HepG2 (cell line): ENCODE data around the gene SLC15A5. TPM values are rescaled to one million over a fixed set of nuclear protein-coding genes. Genes with fewer than 3 reads are reported as not detected.

ENCODE experiments used
- HMG20A ChIP-seq: IDR thresholded peaks from 2 replicates; pipeline ENCODE4 v1.6.1; 2016; ENCODE audit warnings: borderline replicate concordance
- PHB2 ChIP-seq: fragments of 450-650 bp; IDR thresholded peaks from 2 replicates; pipeline ENCODE4 v1.6.1; 2018; ENCODE audit not compliant: partially characterized antibody
- PRMT3 ChIP-seq: sonication (generic); formaldehyde crosslinking; IDR thresholded peaks from 2 replicates; pipeline ENCODE4 v1.8.1; 2022; ENCODE audit warnings: low read depth, mild to moderate bottlenecking, moderate library complexity, missing genetic modification reagents, borderline replicate concordance
- SCMH1 ChIP-seq: sonication (generic); formaldehyde crosslinking; IDR thresholded peaks from 2 replicates; pipeline ENCODE4 v1.9.0; 2021; ENCODE audit warnings: missing genetic modification reagents, mild to moderate bottlenecking, borderline replicate concordance
- SOX5 ChIP-seq: IDR thresholded peaks from 2 replicates; pipeline ENCODE4 v1.6.1; 2016; ENCODE audit warnings: borderline replicate concordance
- polyA plus RNA-seq, 8 experiments: library from polyadenylated mRNA; depleted of rRNA in 3 of 8; stranded (reverse) in 7 of 8; unstranded in 1 of 8; fragments of >200 nt; fragmentation: Illumina TruSeq in 4 of 8; extraction: Trizol in 4 of 8; gene quantifications; 2 replicates each; pipeline versions ENCODE4 v1.2.1 to v1.2.3, GENCODE V29; 2011 to 2016; ENCODE audit warnings: low read depth in 4 of 8, missing spikeins in 1 of 8, mixed read lengths in 1 of 8; ENCODE audit not compliant: insufficient read depth in 1 of 8
- total RNA-seq, 5 experiments: library from RNA; depleted of rRNA; stranded (reverse); fragments of >200 nt; fragmentation: Illumina TruSeq; extraction: Trizol; gene quantifications; 2 replicates each; pipeline ENCODE4 v1.2.3, GENCODE V29; 2016; ENCODE audit warnings: low read depth in 1 of 5
- TF ChIP-seq, protein P1 (sequence below): sonication (generic); formaldehyde crosslinking; IDR thresholded peaks from one replicate; pipeline ENCODE4 v1.5.1; 2020; ENCODE audit warnings: mild to moderate bottlenecking, missing genetic modification reagents; ENCODE audit errors: not compliant biosample characterization
- TF ChIP-seq, protein P2 (sequence below): sonication (generic); formaldehyde crosslinking; IDR thresholded peaks from 2 replicates; pipeline ENCODE4 v1.4.0; 2020; ENCODE audit warnings: mild to moderate bottlenecking, missing genetic modification reagents

The SLC15A5 gene
- total and polyA plus RNA-seq, 2 of the 13 experiments (the other 11 are each of a cell fraction or from before 2014, with no cell fraction given), result not detected

DNA sequence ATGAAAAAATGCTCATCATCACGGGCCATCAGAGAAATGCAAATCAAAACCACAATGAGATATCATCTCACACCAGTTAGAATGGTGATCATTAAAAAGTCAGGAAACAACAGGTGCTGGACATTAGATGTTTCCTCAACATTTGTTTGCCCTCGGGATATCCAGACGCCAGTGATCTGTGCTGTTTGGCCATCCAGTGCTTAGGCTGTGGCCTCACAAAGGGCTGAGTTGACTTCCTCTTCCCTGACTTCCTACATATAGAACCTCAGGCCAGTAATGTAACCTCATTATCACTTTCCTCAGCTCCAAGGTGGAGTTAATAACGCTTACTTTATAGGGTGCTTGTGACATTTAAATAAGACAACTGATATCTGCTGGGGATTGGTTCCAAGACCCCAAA is 51.8 kb downstream of the SLC15A5 start (continued):
- TF ChIP-seq, protein P1, sequence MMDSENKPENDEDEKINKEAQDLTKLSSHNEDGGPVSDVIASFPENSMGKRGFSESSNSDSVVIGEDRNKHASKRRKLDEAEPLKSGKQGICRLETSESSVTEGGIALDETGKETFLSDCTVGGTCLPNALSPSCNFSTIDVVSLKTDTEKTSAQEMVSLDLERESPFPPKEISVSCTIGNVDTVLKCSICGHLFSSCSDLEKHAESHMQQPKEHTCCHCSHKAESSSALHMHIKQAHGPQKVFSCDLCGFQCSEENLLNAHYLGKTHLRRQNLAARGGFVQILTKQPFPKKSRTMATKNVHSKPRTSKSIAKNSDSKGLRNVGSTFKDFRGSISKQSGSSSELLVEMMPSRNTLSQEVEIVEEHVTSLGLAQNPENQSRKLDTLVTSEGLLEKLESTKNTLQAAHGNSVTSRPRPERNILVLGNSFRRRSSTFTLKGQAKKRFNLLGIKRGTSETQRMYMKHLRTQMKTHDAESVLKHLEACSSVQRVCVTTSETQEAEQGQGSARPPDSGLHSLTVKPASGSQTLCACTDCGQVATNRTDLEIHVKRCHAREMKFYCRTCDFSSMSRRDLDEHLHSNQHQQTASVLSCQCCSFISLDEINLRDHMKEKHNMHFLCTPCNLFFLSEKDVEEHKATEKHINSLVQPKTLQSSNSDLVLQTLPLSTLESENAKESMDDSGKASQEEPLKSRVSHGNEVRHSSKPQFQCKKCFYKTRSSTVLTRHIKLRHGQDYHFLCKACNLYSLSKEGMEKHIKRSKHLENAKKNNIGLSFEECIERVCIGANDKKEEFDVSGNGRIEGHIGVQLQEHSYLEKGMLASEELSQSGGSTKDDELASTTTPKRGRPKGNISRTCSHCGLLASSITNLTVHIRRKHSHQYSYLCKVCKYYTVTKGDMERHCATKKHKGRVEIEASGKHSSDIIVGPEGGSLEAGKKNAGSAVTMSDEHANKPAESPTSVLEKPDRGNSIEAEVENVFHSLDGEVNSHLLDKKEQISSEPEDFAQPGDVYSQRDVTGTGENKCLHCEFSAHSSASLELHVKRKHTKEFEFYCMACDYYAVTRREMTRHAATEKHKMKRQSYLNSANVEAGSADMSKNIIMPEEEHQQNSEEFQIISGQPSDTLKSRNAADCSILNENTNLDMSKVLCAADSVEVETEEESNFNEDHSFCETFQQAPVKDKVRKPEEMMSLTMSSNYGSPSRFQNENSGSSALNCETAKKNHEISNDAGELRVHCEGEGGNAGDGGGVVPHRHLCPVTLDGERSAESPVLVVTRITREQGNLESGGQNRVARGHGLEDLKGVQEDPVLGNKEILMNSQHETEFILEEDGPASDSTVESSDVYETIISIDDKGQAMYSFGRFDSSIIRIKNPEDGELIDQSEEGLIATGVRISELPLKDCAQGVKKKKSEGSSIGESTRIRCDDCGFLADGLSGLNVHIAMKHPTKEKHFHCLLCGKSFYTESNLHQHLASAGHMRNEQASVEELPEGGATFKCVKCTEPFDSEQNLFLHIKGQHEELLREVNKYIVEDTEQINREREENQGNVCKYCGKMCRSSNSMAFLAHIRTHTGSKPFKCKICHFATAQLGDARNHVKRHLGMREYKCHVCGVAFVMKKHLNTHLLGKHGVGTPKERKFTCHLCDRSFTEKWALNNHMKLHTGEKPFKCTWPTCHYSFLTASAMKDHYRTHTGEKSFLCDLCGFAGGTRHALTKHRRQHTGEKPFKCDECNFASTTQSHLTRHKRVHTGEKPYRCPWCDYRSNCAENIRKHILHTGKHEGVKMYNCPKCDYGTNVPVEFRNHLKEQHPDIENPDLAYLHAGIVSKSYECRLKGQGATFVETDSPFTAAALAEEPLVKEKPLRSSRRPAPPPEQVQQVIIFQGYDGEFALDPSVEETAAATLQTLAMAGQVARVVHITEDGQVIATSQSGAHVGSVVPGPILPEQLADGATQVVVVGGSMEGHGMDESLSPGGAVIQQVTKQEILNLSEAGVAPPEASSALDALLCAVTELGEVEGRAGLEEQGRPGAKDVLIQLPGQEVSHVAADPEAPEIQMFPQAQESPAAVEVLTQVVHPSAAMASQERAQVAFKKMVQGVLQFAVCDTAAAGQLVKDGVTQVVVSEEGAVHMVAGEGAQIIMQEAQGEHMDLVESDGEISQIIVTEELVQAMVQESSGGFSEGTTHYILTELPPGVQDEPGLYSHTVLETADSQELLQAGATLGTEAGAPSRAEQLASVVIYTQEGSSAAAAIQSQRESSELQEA (CRISPR knock-in tag), result no peak
- TF ChIP-seq, protein P2, sequence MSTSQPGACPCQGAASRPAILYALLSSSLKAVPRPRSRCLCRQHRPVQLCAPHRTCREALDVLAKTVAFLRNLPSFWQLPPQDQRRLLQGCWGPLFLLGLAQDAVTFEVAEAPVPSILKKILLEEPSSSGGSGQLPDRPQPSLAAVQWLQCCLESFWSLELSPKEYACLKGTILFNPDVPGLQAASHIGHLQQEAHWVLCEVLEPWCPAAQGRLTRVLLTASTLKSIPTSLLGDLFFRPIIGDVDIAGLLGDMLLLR (CRISPR knock-in tag), result no peak
- TF ChIP-seq HMG20A (CRISPR knock-in tag) (no peak), PHB2 (no peak), SCMH1 (CRISPR knock-in tag) (no peak), PRMT3 (CRISPR knock-in tag) (no peak), SOX5 (CRISPR knock-in tag) (no peak)
